PC-9 (cell line): ENCODE measurements around the gene MCOLN1. TPM values are rescaled to one million over a fixed set of nuclear protein-coding genes. Genes with fewer than 3 reads are reported as not detected.

Experiments used
- BruUV-seq: library from RNA; stranded (reverse); fragments of 400-500 nt; replicated peaks from 2 replicates; lab custom pipeline; 2021; lab: Mats Ljungman, UMichigan
- CTCF ChIA-PET: fragments of 300-600 bp; sonication (Branson Sonifier 250); formaldehyde crosslinking; loops from one replicate; lab custom pipeline; 2022; ENCODE audit warnings: antibody characterized with exemption; lab: Charles Lee
- POLR2A ChIA-PET: fragments of 300-600 bp; sonication (Branson Sonifier 250); formaldehyde crosslinking; loops from one replicate; lab custom pipeline; 2022; ENCODE audit warnings: antibody characterized with exemption; ENCODE audit not compliant: unreplicated experiment; lab: Charles Lee
- DNase-seq, 2 experiments: peaks; one replicate each; pipeline versions ENCODE4 v3.0.0 to v3.0.0-alpha.2; 2015 to 2022; ENCODE audit warnings: mixed read lengths in 1 of 2
- H2AFZ ChIP-seq: fragments of 200-600 bp; sonication (generic); 2 replicates; pipeline ENCODE4 v1.8.1; 2017; ENCODE audit warnings: antibody characterized with exemption
- H3F3A ChIP-seq: fragments of 200-600 bp; sonication (generic); 2 replicates; pipeline ENCODE4 v1.8.1; 2017; ENCODE audit warnings: antibody characterized with exemption, mild to moderate bottlenecking, low read depth; ENCODE audit not compliant: insufficient read depth
- H3K27ac ChIP-seq: fragments of 200-600 bp; sonication (generic); 2 replicates; pipeline ENCODE4 v1.6.1; 2016; ENCODE audit warnings: mixed run types
- H3K27me3 ChIP-seq: fragments of 200-600 bp; sonication (generic); 2 replicates; pipeline ENCODE4 v1.6.1; 2016; ENCODE audit warnings: low read depth, mixed run types; ENCODE audit not compliant: insufficient read depth
- H3K36me3 ChIP-seq: fragments of 200-600 bp; sonication (generic); 2 replicates; pipeline ENCODE4 v1.6.1; 2016; ENCODE audit warnings: low read depth, mixed run types
- H3K4me1 ChIP-seq: fragments of 200-600 bp; sonication (generic); replicated peaks from 2 replicates; pipeline ENCODE4 v1.6.1; 2016; ENCODE audit warnings: mixed run types; ENCODE audit not compliant: insufficient read depth
- H3K4me2 ChIP-seq: fragments of 200-600 bp; sonication (generic); 2 replicates; pipeline ENCODE4 v1.6.1; 2017; ENCODE audit warnings: mixed run types
- H3K4me3 ChIP-seq: fragments of 200-600 bp; sonication (generic); 2 replicates; pipeline ENCODE4 v1.6.1; 2016; ENCODE audit warnings: mixed run types
- H3K79me2 ChIP-seq: fragments of 200-600 bp; sonication (generic); 2 replicates; pipeline ENCODE4 v1.6.1; 2017; ENCODE audit warnings: low read depth, mixed run types
- H3K9me2 ChIP-seq: fragments of 200-600 bp; sonication (generic); 2 replicates; pipeline ENCODE4 v1.8.1; 2017; ENCODE audit warnings: mild to moderate bottlenecking; ENCODE audit not compliant: insufficient read depth
- H3K9me3 ChIP-seq: fragments of 200-600 bp; sonication (generic); 2 replicates; pipeline ENCODE4 v1.8.1; 2016; ENCODE audit warnings: low read depth; ENCODE audit not compliant: insufficient read depth
- H4K20me1 ChIP-seq: fragments of 200-600 bp; sonication (generic); 2 replicates; pipeline ENCODE4 v1.8.1; 2017; ENCODE audit not compliant: insufficient read depth
- CTCF ChIP-seq: fragments of 200-600 bp; sonication (generic); conservative IDR thresholded peaks from 2 replicates; pipeline ENCODE4 v1.6.1; 2017; ENCODE audit warnings: mixed run types, antibody characterized with exemption, mild to moderate bottlenecking, moderate library complexity
- EZH2 ChIP-seq: fragments of 200-600 bp; sonication (generic); IDR thresholded peaks from 2 replicates; pipeline ENCODE4 v1.8.0; 2017; ENCODE audit warnings: antibody characterized with exemption, low read depth
- intact Hi-C: fragments of 100-400 bp; cut with micrococcal nuclease; formaldehyde crosslinking; loops from one replicate; pipeline ENCODE4 v1.10.0; 2022; ENCODE audit not compliant: unreplicated experiment
- total RNA-seq: library from RNA; stranded (reverse); gene quantifications from 2 replicates; pipeline ENCODE4 v1.2.3, GENCODE V29; 2021

Gene MCOLN1
- total RNA-seq, 1 experiment from 2014 or later: 16.0 TPM

GRCh38 chr19:7529246-7529600 lies 6.8 kb downstream of the MCOLN1 start:
- H3K4me2 ChIP-seq: no peak overlapping the region
- H3K4me1 ChIP-seq: peaks cover 9% of the 10 kb centered on the region
- CTCF ChIA-PET: no interaction called here
- H2AFZ ChIP-seq: no peak overlapping the region
- no peaks in the 10 kb centered on the region for H3K9me2 ChIP-seq
- POLR2A ChIA-PET: interaction anchor here (0.6 kb wide), 1 partner anchor 156 kb away, joined by 9 read pairs; no protein-coding TSS in a partner anchor
- H3K27me3 ChIP-seq: no peaks in the 10 kb centered on the region
- TF ChIP-seq CTCF (no peak), EZH2 (no peak)
- intact Hi-C loops: no loop called here
- H3K9me3 ChIP-seq: no peaks in the 10 kb centered on the region
- peaks cover 7% of the 10 kb centered on the region; the same call in 1 of the 2 replicates for H3F3A ChIP-seq
- no peak overlapping the region for H3K4me3 ChIP-seq
- H4K20me1 ChIP-seq: no peaks in the 10 kb centered on the region
- H3K36me3 ChIP-seq: no peaks in the 10 kb centered on the region
- no peak overlapping the region for H3K27ac ChIP-seq
- no peaks in the 10 kb centered on the region for H3K79me2 ChIP-seq
- BruUV-seq: no TSS peak
- no peak for DNase-seq

- no peak for DNase-seq
- POLR2A ChIA-PET: interaction anchor here (0.6 kb wide), 2 partner anchors 25 to 157 kb away, joined by 3 to 9 read pairs; no protein-coding TSS in a partner anchor
- Histone ChIP-seq H3F3A (peaks cover 9% of the 10 kb centered on the region; the same call in 1 of the 2 replicates), H3K36me3 (no peaks in the 10 kb centered on the region), H3K27me3 (no peaks in the 10 kb centered on the region), H3K9me3 (no peaks in the 10 kb centered on the region), H3K4me1 (peaks cover 9% of the 10 kb centered on the region), H3K79me2 (no peaks in the 10 kb centered on the region), H3K27ac (no peak overlapping the region), H3K4me3 (no peak overlapping the region), H3K4me2 (no peak overlapping the region), H2AFZ (no peak overlapping the region), H3K9me2 (no peaks in the 10 kb centered on the region), H4K20me1 (no peaks in the 10 kb centered on the region)
- BruUV-seq: no TSS peak
- CTCF ChIA-PET: no interaction called here
- no peak for TF ChIP-seq CTCF
- no peak for TF ChIP-seq EZH2
- intact Hi-C loops: loop anchor here (10.0 kb wide), 2 partner anchors 135 to 175 kb away; no protein-coding TSS in a partner anchor
These were observed 7.4 kb downstream of the MCOLN1 start for GRCh38 chr19:7529610-7530490.

- H3K36me3 ChIP-seq: no peaks in the 10 kb centered on the region; the same call in 1 of the 2 replicates
- H4K20me1 ChIP-seq: no peaks in the 10 kb centered on the region
- peak overlapping the region; percentile 76 for H3K27ac ChIP-seq
- ChIA-PET POLR2A (no interaction called here), CTCF (no interaction called here)
- peak overlapping the region; percentile 100 for H3K4me2 ChIP-seq
- H3K27me3 ChIP-seq: no peaks in the 10 kb centered on the region
- no peaks in the 10 kb centered on the region for H3K79me2 ChIP-seq
- TF ChIP-seq CTCF: no peak
- no peak for TF ChIP-seq EZH2
- H3K4me3 ChIP-seq: peak overlapping the region; percentile 83
- H3K9me3 ChIP-seq: no peaks in the 10 kb centered on the region
- peaks cover 9% of the 10 kb centered on the region for H3K4me1 ChIP-seq
- BruUV-seq: no TSS peak
- intact Hi-C loops: loop anchor here (10.0 kb wide), 2 partner anchors 139 to 179 kb away; no protein-coding TSS in a partner anchor
- peaks cover 12% of the 10 kb centered on the region; the same call in 1 of the 2 replicates for H3F3A ChIP-seq
- H3K9me2 ChIP-seq: no peaks in the 10 kb centered on the region
- H2AFZ ChIP-seq: peak overlapping the region; percentile 83
- no peak for DNase-seq
These were observed 11.0 kb downstream of the MCOLN1 start for GRCh38 chr19:7533281-7533885.
